Measurements from ENCODE around the gene ATP5F1A.
"Not testable (repeated sequence)": the region's sequence is repeated elsewhere in the genome, so short reads cannot be mapped to it uniquely, and the experiment has no call there.

Gene ATP5F1A

GRCh38 chr18:46072959-46073358 is 25.1 kb downstream of the ATP5F1A start:
- DNase-seq = no peak

DNA sequence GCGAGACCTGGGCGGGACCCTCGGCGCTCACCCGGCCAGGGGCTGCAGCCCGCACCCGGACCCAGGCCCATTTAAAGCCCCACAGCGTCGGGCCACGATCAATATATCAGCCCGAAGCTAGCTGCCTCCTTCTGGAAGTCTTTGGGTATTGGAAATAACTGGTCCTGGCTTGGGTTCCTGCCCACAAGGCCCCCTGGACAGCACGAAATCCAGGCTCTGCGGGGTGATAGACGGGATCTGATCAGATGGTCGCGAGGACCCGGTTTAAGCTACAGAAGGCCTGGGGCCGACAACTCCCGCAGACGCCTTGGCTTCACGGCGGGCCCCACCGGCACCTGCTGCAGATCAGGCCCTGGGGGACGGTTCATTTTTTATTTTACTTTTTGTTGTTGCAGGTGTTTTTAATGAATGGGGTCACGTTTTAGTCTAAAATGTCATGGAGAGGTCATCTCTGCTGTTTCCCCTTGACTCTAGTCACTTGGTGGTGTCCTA is 25.7 kb downstream of the ATP5F1A start:
- no peak for DNase-seq

DNA sequence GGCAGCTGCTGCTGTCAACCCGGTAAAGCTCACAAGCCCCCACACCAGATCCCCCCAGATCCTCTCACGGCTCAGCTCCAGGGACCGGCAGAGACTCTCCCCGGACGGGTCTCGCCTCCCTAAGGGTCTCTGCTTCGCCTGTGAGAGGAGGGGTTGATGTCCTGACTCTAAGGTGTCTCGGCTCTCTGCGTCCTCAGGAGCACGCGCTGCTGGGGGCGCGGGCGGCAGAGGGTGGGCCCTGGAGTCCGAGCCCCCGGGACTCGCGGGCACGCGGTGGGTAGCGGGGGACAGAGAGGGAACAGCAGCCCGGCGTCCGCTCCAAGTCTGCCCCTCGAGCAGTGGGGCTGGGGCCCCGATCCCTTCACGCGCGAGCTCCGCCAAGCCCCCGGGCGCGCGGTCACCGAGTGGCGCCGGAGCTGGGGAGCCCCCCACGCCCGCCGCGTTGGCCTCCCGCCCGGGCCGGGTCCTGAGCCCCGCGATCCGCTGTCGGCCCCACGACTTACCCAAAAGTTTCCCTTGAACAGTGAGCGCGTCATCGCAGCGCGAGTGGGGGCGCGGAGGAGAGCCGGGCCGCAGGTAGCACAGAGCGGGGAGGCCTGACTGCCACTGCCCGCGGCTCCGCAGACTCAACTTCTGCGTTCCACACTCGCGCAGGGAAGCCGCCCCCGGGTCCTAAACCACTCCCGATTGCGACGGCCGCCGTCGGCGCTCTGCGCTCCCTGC is 26.3 kb downstream of the ATP5F1A start, which contains the start of gene PSTPIP2:
Gene PSTPIP2, minus strand, starts transcription at position 608 of the 723 bp plus-strand sequence. Its CDS starts 72 bp downstream, at position 536.
- DNase-seq = peak; percentile 67 to 72

DNA sequence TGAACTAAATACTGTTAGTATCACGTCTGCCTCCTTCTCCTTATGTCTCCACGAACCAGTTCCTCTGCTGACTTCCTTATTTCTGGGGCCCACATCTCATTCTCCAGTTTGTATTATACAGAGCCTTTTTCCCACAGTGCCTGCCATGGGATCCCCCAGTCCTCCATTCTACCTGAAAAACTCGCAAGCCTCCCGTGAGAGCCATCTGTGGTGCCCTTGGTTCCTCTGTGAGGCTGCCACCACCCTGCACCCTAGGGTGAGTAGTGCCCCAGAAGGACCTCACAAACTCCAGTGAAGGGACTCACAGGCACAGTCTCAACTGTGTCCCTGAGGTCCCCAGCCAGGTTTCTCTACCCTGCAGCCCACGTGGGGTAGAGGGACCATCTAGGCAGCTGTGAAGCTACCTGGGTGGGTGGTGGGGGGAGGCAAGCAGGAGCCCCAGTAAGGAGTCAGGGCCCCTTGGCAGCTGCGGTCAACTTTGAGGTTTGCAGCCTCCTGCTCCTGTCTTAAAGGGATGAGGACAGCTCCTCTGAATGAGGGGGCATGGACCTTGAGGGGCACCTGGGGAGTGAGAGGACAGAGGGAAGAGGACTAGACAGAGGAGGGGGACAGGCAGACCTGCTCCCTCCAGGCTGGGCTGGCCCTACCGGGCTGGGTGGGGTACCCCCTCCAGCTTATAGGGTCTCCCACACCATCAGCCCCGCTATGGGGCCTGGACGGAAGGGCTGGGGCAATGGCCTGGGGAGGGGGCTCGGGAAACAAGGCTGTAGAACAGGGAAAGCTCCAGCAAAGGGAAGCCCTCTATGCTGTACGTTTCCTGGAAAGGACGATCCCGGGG is 27.1 kb downstream of the ATP5F1A start:
- no peak for DNase-seq

DNA sequence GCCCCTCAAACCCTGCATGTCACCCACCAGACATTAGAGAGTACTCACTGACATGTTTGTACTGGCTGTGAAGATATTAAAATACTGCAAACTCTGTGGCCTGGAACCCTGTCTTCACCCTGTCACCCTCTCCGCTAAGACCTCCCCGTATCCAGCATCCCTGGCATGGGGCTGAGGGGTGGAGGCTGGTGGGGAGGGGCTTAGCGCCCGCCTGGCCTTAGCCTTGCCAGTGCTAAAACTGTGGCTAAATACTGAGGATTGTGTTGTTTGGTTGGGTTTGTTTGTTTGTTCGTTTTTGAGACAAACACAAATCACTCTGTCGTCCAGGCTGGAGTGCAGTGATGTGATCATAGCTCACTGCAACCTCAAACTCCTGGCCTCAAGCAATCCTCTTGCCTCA is 27.9 kb downstream of the ATP5F1A start:
- no peak for DNase-seq

GRCh38 chr18:46069524-46069923 is 28.6 kb downstream of the ATP5F1A start:
- DNase-seq = no peak

DNA sequence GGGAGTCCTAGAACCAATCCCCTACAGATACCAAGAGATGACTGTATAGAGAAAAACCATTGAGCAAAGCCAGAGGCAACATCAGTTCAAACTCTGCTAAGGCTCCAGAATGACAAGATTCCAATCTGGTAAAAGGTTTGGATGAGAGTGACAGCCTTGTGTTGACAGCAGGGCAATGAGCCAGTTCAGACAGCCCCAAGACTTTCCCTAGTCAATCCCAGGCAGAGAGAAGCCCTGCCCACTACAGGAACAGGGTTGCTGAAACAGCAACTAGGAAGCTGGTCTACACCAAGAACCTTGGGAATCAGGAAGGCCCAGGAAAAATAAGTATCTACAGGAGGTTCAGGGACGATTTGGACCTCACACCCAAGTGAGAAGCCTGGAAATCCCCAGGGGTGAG is 29.3 kb downstream of the ATP5F1A start:
- no peak for DNase-seq

- DNase-seq = no peak
These were observed 30.6 kb downstream of the ATP5F1A start for GRCh38 chr18:46067438-46068007.

DNA sequence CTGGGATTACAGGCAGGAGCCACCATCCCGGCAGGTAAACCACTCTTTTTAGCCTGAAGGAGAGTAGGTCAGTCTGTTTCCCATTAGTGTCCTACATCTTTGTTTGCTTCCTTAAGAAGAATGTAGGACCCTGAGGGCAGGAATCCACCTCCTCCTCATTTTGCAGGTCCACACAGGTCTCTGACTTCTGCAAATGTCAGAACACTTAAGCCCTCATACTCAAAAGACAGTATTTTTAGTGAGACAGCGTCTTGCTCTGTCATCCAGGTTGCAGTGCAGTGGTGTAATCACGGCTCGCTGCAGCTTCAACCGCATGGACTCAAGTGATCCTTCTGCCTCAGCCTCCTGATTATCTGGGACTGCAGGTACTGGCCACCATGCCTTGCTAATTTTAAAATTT is 35.3 kb downstream of the ATP5F1A start:
- no peak for DNase-seq

GRCh38 chr18:46061796-46062195 is 36.3 kb downstream of the ATP5F1A start:
- no peak for DNase-seq

- no peak for DNase-seq
These were observed 36.7 kb downstream of the ATP5F1A start for GRCh38 chr18:46061387-46061786.

DNA sequence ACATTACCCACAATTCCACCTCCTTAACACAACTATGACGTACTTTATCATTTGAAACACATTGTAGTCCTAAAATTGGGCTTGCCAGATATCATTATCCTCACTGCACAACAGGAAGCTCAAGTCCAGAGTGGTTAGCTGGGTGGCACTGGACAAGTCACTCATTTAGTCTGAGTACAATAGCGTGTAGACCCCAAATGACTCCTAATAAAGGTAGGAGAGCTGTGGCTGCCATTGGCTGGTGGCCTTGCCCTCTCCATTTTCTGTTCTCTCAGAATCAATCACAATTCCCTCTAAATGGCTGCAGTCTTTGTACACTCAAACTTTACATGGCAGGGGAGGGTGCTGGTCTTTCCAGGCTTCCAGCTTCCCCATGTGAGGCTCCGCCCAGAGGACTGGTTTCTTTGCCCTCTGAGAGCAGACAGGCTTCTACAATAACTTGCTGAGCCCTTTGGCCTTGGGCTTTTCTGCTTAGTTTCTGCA is 37.7 kb downstream of the ATP5F1A start:
- DNase-seq = no peak

- no peak for DNase-seq
These were observed 42.3 kb downstream of the ATP5F1A start for GRCh38 chr18:46055838-46056230.

GRCh38 chr18:46054956-46055837 is 42.9 kb downstream of the ATP5F1A start:
- DNase-seq = no peak

GRCh38 chr18:46053368-46054095 is 44.6 kb downstream of the ATP5F1A start:
- no peak for DNase-seq

DNA sequence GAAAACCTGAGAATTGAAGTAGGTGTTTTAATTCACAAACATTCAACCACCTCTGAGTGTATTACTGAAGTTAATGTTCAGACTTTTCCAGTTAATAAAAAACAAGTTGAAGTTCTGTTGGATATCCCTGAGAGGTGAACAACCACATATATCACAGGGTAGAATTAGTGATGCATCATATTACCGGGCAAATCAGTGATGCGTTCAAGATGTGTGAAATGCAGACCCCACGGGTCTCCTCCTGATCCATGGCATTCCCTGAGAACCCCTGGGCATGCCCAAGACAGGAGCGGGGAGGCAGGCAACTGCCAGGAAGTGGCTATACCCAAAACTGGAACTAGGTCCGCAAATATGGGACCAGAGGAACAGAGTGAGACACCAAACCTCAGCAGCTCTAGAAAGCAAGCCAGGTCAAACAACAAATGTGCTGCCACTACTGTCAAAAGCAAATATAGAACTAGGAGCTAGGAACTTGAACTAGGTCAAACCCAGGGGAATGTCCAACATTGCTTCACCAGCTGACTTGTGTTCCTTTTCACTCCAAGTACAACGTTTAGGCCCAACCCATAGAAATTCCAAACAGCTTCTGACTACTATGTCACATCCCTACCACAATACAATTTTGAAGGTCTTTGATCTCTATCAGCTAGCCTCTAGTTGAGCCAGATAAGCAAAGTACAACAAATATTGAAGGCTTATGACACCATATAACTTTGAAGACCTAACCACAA is 46.2 kb downstream of the ATP5F1A start:
- no peak for DNase-seq

GRCh38 chr18:46050268-46050667 is 47.8 kb downstream of the ATP5F1A start:
- DNase-seq = no peak

GRCh38 chr18:46048641-46049040 is 49.5 kb downstream of the ATP5F1A start:
- DNase-seq = no peak

DNA sequence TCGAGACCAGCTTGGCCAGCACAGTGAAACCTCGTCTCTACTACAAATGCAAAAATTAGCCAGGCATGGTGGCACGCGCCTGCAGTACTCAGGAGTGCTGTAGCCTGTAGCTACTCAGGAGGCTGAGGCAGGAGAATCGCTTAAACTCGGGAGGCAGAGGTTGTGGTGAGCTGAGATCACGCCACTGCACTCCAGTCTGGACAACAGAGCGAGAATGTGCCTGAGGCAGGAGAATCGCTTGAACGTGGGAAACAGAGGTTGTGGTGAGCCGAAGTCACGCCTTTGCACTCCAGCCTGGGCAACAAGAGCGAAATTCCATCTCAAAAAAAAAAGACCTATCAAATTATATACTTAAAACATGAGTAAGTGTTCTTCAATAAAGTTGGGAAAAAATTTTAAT is 50.7 kb downstream of the ATP5F1A start:
- DNase-seq = not testable (repeated sequence)

- no peak for DNase-seq
These were observed 51.4 kb downstream of the ATP5F1A start for GRCh38 chr18:46046688-46047087.

- no peak for DNase-seq
These were observed 52.0 kb downstream of the ATP5F1A start for GRCh38 chr18:46046126-46046525.
